Measurements from ENCODE around the gene IGSF9. TPM values are rescaled to one million over a fixed set of nuclear protein-coding genes. Genes with fewer than 3 reads are reported as not detected.

The IGSF9 gene
- total RNA-seq, 1 experiment from 2014 or later, result 0.44 TPM

DNA sequence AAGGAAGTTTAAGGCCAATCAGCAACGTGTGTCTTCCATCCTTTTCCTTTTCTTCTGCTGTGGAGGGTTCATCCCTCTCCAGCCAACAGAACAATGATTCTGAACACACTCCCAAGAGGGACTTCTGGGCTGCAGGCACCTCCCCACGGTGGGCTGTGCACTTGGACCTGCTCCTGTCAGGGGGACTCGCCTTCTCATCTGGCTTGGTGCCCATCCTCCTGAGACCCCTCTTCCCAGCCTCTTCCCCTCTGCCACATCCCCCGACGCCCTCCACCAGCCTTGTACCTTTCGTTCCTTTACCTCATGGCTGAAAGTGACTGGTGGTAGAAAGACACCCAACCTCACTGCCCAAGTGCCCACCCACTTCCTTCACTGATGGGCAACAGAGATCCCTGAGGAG is 34.7 kb upstream of the IGSF9 start:
- no peak for DNase-seq (ENCODE audit: unreplicated experiment)
- Mint-ChIP-seq H3K4me3 (ENCODE audit: unreplicated experiment) (no peak overlapping the region), H3K27me3 (ENCODE audit: insufficient read depth, unreplicated experiment) (no peaks in the 10 kb centered on the region), H3K36me3 (ENCODE audit: insufficient read depth, unreplicated experiment) (peaks cover 24% of the 10 kb centered on the region), H3K9me3 (ENCODE audit: unreplicated experiment) (no peaks in the 10 kb centered on the region), H3K4me1 (ENCODE audit: insufficient read depth, unreplicated experiment) (peaks cover 9% of the 10 kb centered on the region), H3K27ac (ENCODE audit: low read depth, unreplicated experiment) (no peak overlapping the region)
- no TSS peak for BruUV-seq (replicated peaks)
- ChIA-PET POLR2A (no interaction called here), CTCF (no interaction called here)
- intact Hi-C loops (cut with micrococcal nuclease), result no loop called here
- TF ChIP-seq CTCF (IDR thresholded peaks at IDR 0.05; ENCODE audit: unreplicated experiment), result no peak

DNA sequence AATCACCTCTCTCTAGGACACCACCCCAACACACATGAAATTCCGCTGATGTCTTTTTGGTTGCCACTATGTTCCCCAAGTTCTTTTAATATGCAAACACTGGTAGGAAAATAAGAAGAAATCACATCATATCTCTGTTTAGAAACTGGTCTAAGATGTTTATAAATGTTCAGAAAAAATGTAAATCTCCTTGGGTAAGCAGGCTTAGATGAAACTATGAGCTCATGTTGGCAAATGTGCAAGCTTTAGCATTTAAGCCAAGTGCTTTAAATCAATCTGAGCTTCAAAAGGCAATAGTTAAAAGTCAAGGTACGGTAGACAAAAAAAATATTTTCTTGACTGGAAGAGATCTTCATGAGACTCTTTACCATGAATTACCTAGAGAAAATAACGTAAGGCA is 33.8 kb upstream of the IGSF9 start:
- DNase-seq (ENCODE audit: unreplicated experiment), result no peak
- no TSS peak for BruUV-seq (replicated peaks)
- H3K9me3 Mint-ChIP-seq (ENCODE audit: unreplicated experiment), result no peaks in the 10 kb centered on the region
- no peak for TF ChIP-seq CTCF (IDR thresholded peaks at IDR 0.05; ENCODE audit: unreplicated experiment)
- no peak overlapping the region for H3K27ac Mint-ChIP-seq (ENCODE audit: low read depth, unreplicated experiment)
- peaks cover 24% of the 10 kb centered on the region for H3K36me3 Mint-ChIP-seq (ENCODE audit: insufficient read depth, unreplicated experiment)
- CTCF ChIA-PET, result interaction anchor here (0.6 to 4.4 kb wide), 4 partner anchors 9 to 181 kb away, joined by 3 to 26 read pairs (median 4); no protein-coding TSS in a partner anchor
- POLR2A ChIA-PET, result interaction anchor here (0.6 to 0.7 kb wide), 3 partner anchors 15 to 283 kb away, joined by 3 to 4 read pairs (median 4); partner anchors contain the start of gene DCAF8
- no peaks in the 10 kb centered on the region for H3K27me3 Mint-ChIP-seq (ENCODE audit: insufficient read depth, unreplicated experiment)
- intact Hi-C loops (cut with micrococcal nuclease), result no loop called here
- H3K4me1 Mint-ChIP-seq (ENCODE audit: insufficient read depth, unreplicated experiment), result peaks cover 9% of the 10 kb centered on the region
- H3K4me3 Mint-ChIP-seq (ENCODE audit: unreplicated experiment), result no peak overlapping the region

GRCh38 chr1:159978107-159978398 is 32.6 kb upstream of the IGSF9 start:
- no TSS peak for BruUV-seq (replicated peaks)
- peaks cover 24% of the 10 kb centered on the region for H3K36me3 Mint-ChIP-seq (ENCODE audit: insufficient read depth, unreplicated experiment)
- POLR2A ChIA-PET, result no interaction called here
- no peak overlapping the region for H3K27ac Mint-ChIP-seq (ENCODE audit: low read depth, unreplicated experiment)
- DNase-seq (ENCODE audit: unreplicated experiment), result no peak
- CTCF ChIA-PET, result interaction anchor here (0.6 to 4.4 kb wide), 4 partner anchors 25 to 94 kb away, joined by 3 to 26 read pairs (median 3); no protein-coding TSS in a partner anchor
- H3K4me3 Mint-ChIP-seq (ENCODE audit: unreplicated experiment), result no peak overlapping the region
- H3K4me1 Mint-ChIP-seq (ENCODE audit: insufficient read depth, unreplicated experiment), result peaks cover 9% of the 10 kb centered on the region
- no peak for TF ChIP-seq CTCF (IDR thresholded peaks at IDR 0.05; ENCODE audit: unreplicated experiment)
- no peaks in the 10 kb centered on the region for H3K9me3 Mint-ChIP-seq (ENCODE audit: unreplicated experiment)
- H3K27me3 Mint-ChIP-seq (ENCODE audit: insufficient read depth, unreplicated experiment), result no peaks in the 10 kb centered on the region
- intact Hi-C loops (cut with micrococcal nuclease), result no loop called here

DNA sequence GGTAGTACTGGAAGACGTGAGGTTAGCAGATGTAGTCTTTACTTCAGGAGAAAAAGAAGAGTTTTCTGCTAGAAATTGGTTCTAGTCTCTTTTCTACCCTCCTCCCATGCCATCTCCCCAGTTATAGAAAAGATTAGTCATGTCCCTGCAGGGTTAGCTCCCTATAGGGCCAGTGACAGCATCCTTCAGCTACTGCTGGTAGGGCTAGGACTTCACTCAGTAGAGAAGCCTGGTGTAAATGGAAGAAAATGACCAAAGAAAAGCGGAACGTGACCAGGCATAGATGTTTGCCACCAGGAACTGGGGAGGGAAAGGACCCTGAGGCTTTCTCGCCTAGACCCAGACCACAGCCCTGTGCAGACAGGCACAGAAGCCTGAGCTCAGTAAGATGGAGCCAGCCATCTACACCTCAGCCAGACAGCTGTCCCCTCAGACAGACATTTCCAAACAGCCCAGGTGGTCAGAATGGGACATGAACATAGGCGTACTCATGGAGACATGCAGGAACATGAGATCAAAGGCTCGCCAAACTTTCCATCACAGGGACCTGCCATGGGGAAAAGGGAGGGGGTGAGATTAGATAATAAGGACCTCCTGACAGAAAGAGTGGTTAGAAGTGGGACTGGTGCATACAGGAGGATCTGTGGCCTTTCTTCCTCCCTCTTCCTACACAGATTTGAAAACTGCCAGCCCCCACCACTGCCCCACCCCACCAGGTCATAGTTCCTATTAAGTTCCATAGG is 32.1 kb upstream of the IGSF9 start:
- no peak overlapping the region for H3K4me3 Mint-ChIP-seq (ENCODE audit: unreplicated experiment)
- ChIA-PET POLR2A (no interaction called here), CTCF (interaction anchor here (0.7 to 4.4 kb wide), 5 partner anchors 26 to 548 kb away, joined by 3 to 26 read pairs (median 5); no protein-coding TSS in a partner anchor)
- H3K27me3 Mint-ChIP-seq (ENCODE audit: insufficient read depth, unreplicated experiment), result no peaks in the 10 kb centered on the region
- H3K9me3 Mint-ChIP-seq (ENCODE audit: unreplicated experiment), result no peaks in the 10 kb centered on the region
- intact Hi-C loops (cut with micrococcal nuclease), result no loop called here
- no TSS peak for BruUV-seq (replicated peaks)
- no peak for DNase-seq (ENCODE audit: unreplicated experiment)
- peaks cover 9% of the 10 kb centered on the region for H3K4me1 Mint-ChIP-seq (ENCODE audit: insufficient read depth, unreplicated experiment)
- TF ChIP-seq CTCF (IDR thresholded peaks at IDR 0.05; ENCODE audit: unreplicated experiment), result no peak
- no peak overlapping the region for H3K27ac Mint-ChIP-seq (ENCODE audit: low read depth, unreplicated experiment)
- peaks cover 24% of the 10 kb centered on the region for H3K36me3 Mint-ChIP-seq (ENCODE audit: insufficient read depth, unreplicated experiment)

Measured in MCF 10A (cell line).